Panc1 (cell line): ENCODE data around the gene TSPAN2. TPM values are rescaled to one million over a fixed set of nuclear protein-coding genes. Genes with fewer than 3 reads are reported as not detected.

Experiments
- ATAC-seq: fragments of 200-7000 bp; cut with Tn5 transposase; 2 replicates; pipeline ENCODE4 v1.9.1; 2020; ENCODE audit warnings: mild to moderate bottlenecking, moderate library complexity
- BruUV-seq: library from RNA; stranded (reverse); fragments of 400-500 nt; replicated peaks from 2 replicates; lab custom pipeline; 2021; lab: Mats Ljungman, UMichigan
- CTCF ChIA-PET: fragments of 300-600 bp; sonication (Branson Sonifier 250); formaldehyde crosslinking; loops from one replicate; lab custom pipeline; 2022; ENCODE audit warnings: antibody characterized with exemption; lab: Charles Lee
- POLR2A ChIA-PET: fragments of 300-600 bp; sonication (Branson Sonifier 250); formaldehyde crosslinking; loops from one replicate; lab custom pipeline; 2022; ENCODE audit warnings: antibody characterized with exemption; lab: Charles Lee
- DNase-seq: peaks from one replicate; pipeline ENCODE4 v3.0.0-alpha.2; 2010; ENCODE audit warnings: low read depth, low spot score
- H3K27ac ChIP-seq: 2 replicates; pipeline ENCODE4 v1.5.1; 2011; ENCODE audit warnings: mild to moderate bottlenecking, low read length, inconsistent platforms
- H3K27me3 ChIP-seq: fragments of 200-500 bp; sonication (Bioruptor generic); 2 replicates; pipeline ENCODE4 v1.6.0; 2014; ENCODE audit warnings: low read length, inconsistent platforms; ENCODE audit not compliant: control insufficient read depth, insufficient read depth
- H3K36me3 ChIP-seq: fragments of 200-500 bp; sonication (Bioruptor generic); 2 replicates; pipeline ENCODE4 v1.5.1; 2014; ENCODE audit warnings: inconsistent platforms, mild to moderate bottlenecking, low read length, moderate library complexity; ENCODE audit not compliant: control insufficient read depth, insufficient read depth
- H3K4me1 ChIP-seq: 2 replicates; pipeline ENCODE4 v1.5.1; 2011; ENCODE audit warnings: inconsistent platforms, mild to moderate bottlenecking, low read length, moderate library complexity; ENCODE audit not compliant: control insufficient read depth, insufficient read depth
- H3K4me3 ChIP-seq, 2 experiments: 2 replicates each; pipeline ENCODE4 v1.5.1; 2011 to 2012; ENCODE audit warnings: low read depth in 2 of 2, low read length in 2 of 2, mild to moderate bottlenecking in 2 of 2, inconsistent platforms in 1 of 2, moderate library complexity in 1 of 2
- H3K9me3 ChIP-seq: fragments of 200-500 bp; sonication (Bioruptor generic); 2 replicates; pipeline ENCODE4 v1.5.1; 2014; ENCODE audit warnings: low read depth, mild to moderate bottlenecking, inconsistent platforms, low read length, moderate library complexity; ENCODE audit not compliant: control insufficient read depth, insufficient read depth
- CTCF ChIP-seq: fragments of 450-650 bp; IDR thresholded peaks from 2 replicates; pipeline ENCODE4 v1.5.1; 2017; ENCODE audit warnings: mild to moderate bottlenecking
- POLR2AphosphoS5 ChIP-seq: IDR thresholded peaks from 2 replicates; pipeline ENCODE4 v1.6.1; 2012; ENCODE audit warnings: mild to moderate bottlenecking, low read depth, low read length, moderate library complexity
- REST ChIP-seq, 2 experiments: IDR thresholded peaks; 2 replicates each; pipeline ENCODE4 v1.6.1; 2011 to 2012; ENCODE audit warnings: low read depth in 2 of 2, control low read depth in 1 of 2, low read length in 1 of 2, mild to moderate bottlenecking in 1 of 2, moderate library complexity in 1 of 2; ENCODE audit not compliant: insufficient read depth in 1 of 2
- TCF7L2 ChIP-seq: IDR thresholded peaks from 2 replicates; pipeline ENCODE4 v1.6.1; 2011; ENCODE audit warnings: mild to moderate bottlenecking, low read depth, low read length, inconsistent platforms
- in situ Hi-C: cut with HindIII; loops from 2 replicates; pipeline ENCODE4 v1.10.0; 2016; ENCODE audit warnings: low sequenced_read_pairs, low pct_unique_long_range_greater_than_20kb
- intact Hi-C: fragments of 100-400 bp; cut with micrococcal nuclease; formaldehyde crosslinking; loops from one replicate; pipeline ENCODE4 v1.10.0; 2022; ENCODE audit not compliant: unreplicated experiment
- total RNA-seq: library from RNA; stranded (reverse); gene quantifications from one replicate; pipeline ENCODE4 v1.2.1, GENCODE V29; 2021; ENCODE audit not compliant: unreplicated experiment

Gene TSPAN2
- total RNA-seq, 1 experiment from 2014 or later, result not detected

GRCh38 chr1:115062542-115063004 is 26.7 kb downstream of the TSPAN2 start:
- intact Hi-C loops, result no loop called here
- ATAC-seq, result no peak
- DNase-seq, result no peak
- H3K27me3 ChIP-seq, result no peaks in the 10 kb centered on the region
- no peak overlapping the region for H3K27ac ChIP-seq
- H3K9me3 ChIP-seq, result no peaks in the 10 kb centered on the region
- TF ChIP-seq REST (IDR thresholded peaks at IDR 0.05; ENCODE audit: insufficient read depth in 1 of 2, low read depth in 2 of 2, low read length in 1 of 2), result no peak
- TF ChIP-seq CTCF, result no peak
- TF ChIP-seq POLR2AphosphoS5, result no peak
- POLR2A ChIA-PET, result no interaction called here
- CTCF ChIA-PET, result no interaction called here
- in situ Hi-C loops, result no loop called here
- H3K36me3 ChIP-seq, result no peaks in the 10 kb centered on the region
- BruUV-seq, result no TSS peak
- H3K4me1 ChIP-seq, result no peaks in the 10 kb centered on the region
- H3K4me3 ChIP-seq, result no peak overlapping the region

GRCh38 chr1:115060501-115060900 is 28.8 kb downstream of the TSPAN2 start:
- ATAC-seq (no peak), DNase-seq (no peak)
- Histone ChIP-seq H3K27me3 (no peaks in the 10 kb centered on the region), H3K27ac (no peak overlapping the region), H3K36me3 (no peaks in the 10 kb centered on the region), H3K9me3 (no peaks in the 10 kb centered on the region), H3K4me1 (no peaks in the 10 kb centered on the region), H3K4me3 (no peak overlapping the region)
- ChIA-PET CTCF (no interaction called here), POLR2A (no interaction called here)
- no TSS peak for BruUV-seq
- intact Hi-C loops, result no loop called here
- TF ChIP-seq REST (IDR thresholded peaks at IDR 0.05; ENCODE audit: insufficient read depth in 1 of 2, low read depth in 2 of 2, low read length in 1 of 2), result peak in 1 of 2 experiments; percentile 70; a peak in 2 of 4 replicates
- TF ChIP-seq TCF7L2, result no peak
- TF ChIP-seq CTCF, result no peak
- in situ Hi-C loops, result no loop called here
